SK-MEL-5 (cell line): ENCODE measurements around the gene SUMF1. TPM values are rescaled to one million over a fixed set of nuclear protein-coding genes. Genes with fewer than 3 reads are reported as not detected.

Experiments
- total RNA-seq: library from RNA; depleted of rRNA; stranded (reverse); fragments of >200 nt; shearing (Covaris generic); gene quantifications from 2 replicates; pipeline ENCODE4 v1.2.3, GENCODE V29; 2014; rRNA removed

SUMF1 gene
- total RNA-seq, 1 experiment from 2014 or later, result 78.2 TPM

Other genes starting within 250 kb of the SUMF1 start
- 14.3 and 15.2 TPM in 2 replicates for gene SETMAR, start 163.9 kb downstream of the SUMF1 start, total RNA-seq
- gene ITPR1, start 26.1 kb upstream of the SUMF1 start, total RNA-seq, result 13.4 and 14.5 TPM in 2 replicates